GM21529 (cell line): ENCODE measurements around the gene PHAF1.
A peak's percentile ranks its signal among the peaks of the same experiment; 100 is the strongest.

Experiments used
- ATAC-seq: cut with Tn5 transposase; IDR thresholded peaks from one replicate; pipeline ENCODE4 v1.9.1; 2021; ENCODE audit not compliant: unreplicated experiment

Gene PHAF1

DNA sequence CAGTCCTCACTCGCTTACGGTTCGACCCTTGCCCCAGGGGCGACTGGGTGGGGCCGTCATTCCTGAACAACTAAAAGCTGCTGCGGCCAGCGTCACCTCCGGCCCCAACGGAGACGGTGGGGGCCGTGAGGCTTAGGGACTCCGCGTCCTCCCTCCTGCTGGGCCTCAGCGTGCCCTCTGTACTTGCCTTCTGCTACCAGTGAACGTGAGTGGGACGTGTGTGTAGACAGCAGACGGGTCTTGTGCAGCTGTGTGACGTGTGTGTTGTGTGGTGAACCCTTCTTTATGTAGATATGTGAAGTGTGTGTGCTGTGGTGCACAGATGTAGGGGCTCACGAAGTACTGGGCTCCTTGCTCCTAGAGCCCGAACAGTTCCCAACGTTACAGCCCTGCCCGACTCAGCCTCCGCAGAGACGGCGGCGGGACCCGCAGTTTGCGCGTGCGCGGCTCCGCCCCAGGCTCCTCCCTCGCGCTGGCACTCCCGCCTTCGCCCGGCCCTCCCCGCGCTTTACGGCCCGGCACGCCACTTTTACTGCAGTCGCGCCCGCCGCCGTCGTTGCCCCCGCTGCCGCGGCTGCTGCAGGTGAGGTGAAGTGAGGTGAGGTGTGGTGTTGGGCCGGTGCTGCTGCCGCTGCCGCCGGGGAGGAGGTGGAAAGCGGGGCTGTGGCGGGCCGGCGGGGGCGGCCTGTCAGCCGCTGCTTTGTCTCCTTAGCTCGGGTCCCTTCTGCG, at the start of gene PHAF1:
PHAF1 (plus strand) TSS at position 535 of the 729 bp plus-strand sequence. CDS start 235 bp downstream, outside the sequence.
- ATAC-seq: peak; percentile 78

DNA sequence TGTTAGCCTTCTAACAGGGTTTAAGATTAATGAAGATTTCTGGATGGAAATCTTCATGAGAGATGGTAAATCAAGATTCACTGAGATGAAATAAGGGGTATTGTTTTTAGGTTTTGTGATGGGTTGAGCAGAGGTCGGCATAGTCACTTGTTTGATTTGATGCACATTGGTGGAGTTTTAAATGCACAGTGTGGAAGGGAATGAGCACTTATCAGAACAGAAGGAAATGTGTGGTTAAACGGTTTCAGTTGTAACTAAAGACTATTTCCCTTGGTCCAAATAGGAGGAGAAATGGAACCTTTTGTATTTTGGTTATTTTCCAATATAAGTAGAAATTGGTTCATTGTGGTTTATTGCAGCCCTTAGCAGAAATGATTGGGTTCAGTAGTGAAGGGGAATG, 46.7 kb upstream of the PHAF1 start:
- ATAC-seq: no peak

GRCh38 chr16:67068212-67068753, 41.5 kb upstream of the PHAF1 start:
- no peak for ATAC-seq

GRCh38 chr16:67071476-67072048, 38.2 kb upstream of the PHAF1 start:
- ATAC-seq: no peak

GRCh38 chr16:67075331-67075730, 34.4 kb upstream of the PHAF1 start:
- no peak for ATAC-seq

GRCh38 chr16:67077871-67078270, 31.9 kb upstream of the PHAF1 start:
- ATAC-seq: no peak

GRCh38 chr16:67082100-67082499, 27.6 kb upstream of the PHAF1 start:
- no peak for ATAC-seq

- ATAC-seq: no peak
Measured at GRCh38 chr16:67082891-67083290, 26.9 kb upstream of the PHAF1 start.

DNA sequence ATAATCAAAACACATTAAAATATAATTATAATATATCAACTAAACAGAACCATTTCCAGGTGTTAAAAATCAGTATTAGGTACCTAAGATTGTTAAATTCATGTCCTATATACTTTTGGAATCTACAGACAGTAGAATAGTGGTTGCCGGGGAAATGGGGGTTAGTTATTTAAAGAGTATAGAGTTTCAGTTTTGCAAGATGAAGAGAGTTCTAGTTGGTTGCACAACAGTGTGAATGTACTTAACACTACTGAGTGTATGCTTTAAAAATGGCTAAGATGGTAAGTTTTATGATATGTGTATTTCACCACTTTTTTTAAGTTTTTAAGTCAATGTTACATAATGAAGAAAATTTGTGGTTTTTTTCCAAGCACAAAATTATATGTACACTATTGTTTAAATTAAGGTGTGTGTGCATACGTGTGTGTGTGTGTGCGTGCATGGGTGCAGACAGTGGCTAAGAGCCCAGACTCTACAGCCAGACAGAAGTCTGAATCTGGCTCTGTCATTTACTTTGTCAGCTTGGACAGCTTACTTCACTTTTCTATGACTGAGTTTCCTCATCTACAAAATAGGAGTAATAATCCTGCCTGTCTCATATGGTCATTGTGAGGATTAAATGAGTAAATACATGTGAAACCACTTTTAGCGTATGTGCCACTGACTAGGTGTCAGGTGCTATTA, 25.3 kb upstream of the PHAF1 start:
- ATAC-seq: peak; percentile 78

GRCh38 chr16:67086822-67087221, 22.9 kb upstream of the PHAF1 start:
- ATAC-seq: no peak

GRCh38 chr16:67087291-67087690, 22.4 kb upstream of the PHAF1 start:
- ATAC-seq: no peak

- ATAC-seq: no peak
Measured at GRCh38 chr16:67087803-67088202, 21.9 kb upstream of the PHAF1 start.

- no peak for ATAC-seq
Measured at GRCh38 chr16:67088551-67088950, 21.2 kb upstream of the PHAF1 start.

GRCh38 chr16:67089101-67089500, 20.6 kb upstream of the PHAF1 start:
- no peak for ATAC-seq

- ATAC-seq: no peak
Measured at GRCh38 chr16:67091906-67092566, 17.7 kb upstream of the PHAF1 start.

- no peak for ATAC-seq
Measured at GRCh38 chr16:67093098-67093726, 16.5 kb upstream of the PHAF1 start.

DNA sequence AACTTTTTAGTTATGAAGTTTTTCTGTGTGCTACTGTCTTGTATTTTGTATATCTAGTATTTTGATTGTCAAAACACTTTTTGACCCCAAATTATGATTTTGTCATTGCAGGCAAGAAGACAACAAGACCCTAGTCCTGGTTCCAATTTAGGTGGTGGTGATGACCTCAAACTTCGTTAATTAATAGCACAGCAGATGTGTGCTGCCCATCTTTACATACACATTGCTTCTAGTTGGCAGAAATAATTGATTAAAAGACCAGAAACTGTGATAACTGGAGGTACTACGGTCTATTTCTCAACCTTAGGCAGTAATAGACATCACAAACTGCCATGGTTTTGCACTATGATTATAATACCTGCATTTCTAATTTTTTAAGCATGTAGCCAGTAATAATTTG, 11.1 kb upstream of the PHAF1 start:
- no peak for ATAC-seq

DNA sequence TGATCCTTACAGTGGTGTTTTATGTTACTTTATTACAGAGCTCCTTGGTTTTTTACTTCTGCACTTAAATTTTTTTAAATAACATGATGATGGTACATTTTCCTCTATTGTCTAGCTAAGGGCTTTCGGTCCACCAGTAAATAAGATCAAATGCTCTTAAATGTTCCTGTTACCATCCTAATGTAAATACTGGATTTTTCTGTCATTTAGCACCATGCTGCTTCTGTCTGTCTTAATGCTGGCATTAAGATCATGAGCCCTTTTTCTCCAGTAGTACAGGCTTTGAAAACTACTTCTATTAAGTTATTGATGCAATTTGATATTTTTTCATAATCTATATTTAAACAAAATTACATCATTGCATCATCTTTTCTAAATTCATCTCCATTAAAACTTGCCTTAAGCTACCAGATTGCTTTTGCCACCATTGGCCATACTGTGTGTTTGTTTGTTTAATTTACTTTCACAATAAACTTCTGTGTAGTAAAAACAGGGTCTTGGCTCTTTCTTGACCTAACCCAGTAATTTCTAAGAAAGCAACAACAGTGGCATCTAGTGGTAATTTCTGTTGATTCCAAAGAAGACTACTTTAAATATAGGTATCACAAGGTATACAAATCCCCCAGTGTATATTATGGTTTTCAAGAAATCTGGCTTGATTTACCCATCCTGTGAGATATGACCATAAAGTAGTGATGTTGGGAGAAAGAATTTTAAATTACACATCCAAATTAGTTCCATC, 9.0 kb upstream of the PHAF1 start:
- no peak for ATAC-seq

DNA sequence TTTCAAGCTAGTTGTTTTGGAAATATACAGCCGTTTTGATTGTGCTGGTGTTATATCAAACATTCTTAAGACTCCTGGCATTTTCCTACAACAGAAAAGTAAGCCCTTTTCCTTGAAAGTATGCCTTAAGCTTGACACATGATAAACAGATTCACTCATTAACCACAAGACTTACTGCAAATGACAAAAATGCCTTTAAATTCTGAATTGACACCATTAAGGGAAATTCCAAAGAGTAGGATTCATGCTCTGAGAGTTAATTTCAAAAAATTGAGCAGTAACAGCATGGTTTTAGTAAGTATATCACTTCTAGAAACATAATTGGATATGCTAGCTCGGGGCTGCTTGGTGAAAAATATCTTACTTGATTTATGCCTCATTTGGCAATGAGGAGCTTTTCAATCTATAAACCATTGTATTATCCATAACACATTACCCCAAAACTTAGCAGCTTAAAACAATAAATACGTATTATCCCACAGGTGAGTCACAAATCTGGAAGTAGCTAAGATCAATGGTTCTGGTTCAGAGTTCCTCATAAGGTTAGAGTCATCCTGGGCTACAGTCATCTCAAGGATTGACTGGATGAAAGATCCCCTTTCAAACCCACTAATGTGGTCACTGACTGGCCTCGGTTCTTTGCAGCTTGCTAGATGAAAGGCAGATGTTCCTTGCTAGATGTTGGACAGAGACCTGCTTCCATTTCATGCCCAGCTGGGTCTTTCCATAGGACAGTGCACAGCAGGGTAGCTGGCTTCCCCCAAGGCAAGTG, 8.2 kb upstream of the PHAF1 start:
- ATAC-seq: no peak

DNA sequence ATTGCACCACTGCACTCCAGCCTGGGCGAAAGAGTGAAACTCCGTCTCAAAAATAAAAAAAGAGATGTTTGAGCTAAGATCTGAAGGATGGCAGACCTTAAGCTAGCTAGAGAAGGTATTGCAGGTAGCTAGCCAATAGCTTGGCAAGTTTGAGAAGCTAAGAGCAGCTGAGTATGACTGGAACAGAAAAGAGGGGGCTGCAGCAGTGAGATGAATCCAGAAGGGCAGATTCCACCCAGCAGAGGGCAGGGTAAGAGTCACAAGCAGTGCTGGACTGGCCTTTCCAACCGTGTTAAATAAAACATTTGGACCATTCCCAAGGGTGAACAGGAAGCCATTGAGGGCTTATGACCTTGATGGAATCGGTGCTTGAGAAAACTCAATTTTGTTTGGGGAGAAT, 5.7 kb upstream of the PHAF1 start:
- no peak for ATAC-seq
